HUES6 (cell line): ENCODE results near the gene C15orf39.
"Not testable (repeated sequence)": the region's sequence is repeated elsewhere in the genome, so short reads cannot be mapped to it uniquely, and the experiment has no call there.

ENCODE experiments used
- H3K27ac ChIP-seq: 2 replicates; pipeline ENCODE4 v1.7.0; 2013; ENCODE audit warnings: low read depth, mild to moderate bottlenecking, low read length, inconsistent platforms
- H3K27me3 ChIP-seq: 2 replicates; pipeline ENCODE4 v1.6.1; 2013; ENCODE audit warnings: low read length; ENCODE audit not compliant: control insufficient read depth, insufficient read depth
- H3K36me3 ChIP-seq: 2 replicates; pipeline ENCODE4 v1.6.1; 2013; ENCODE audit warnings: low read length; ENCODE audit not compliant: control insufficient read depth, insufficient read depth
- H3K4me1 ChIP-seq: 2 replicates; pipeline ENCODE4 v1.6.1; 2013; ENCODE audit warnings: low read length; ENCODE audit not compliant: control insufficient read depth, insufficient read depth
- H3K4me3 ChIP-seq: 2 replicates; pipeline ENCODE4 v1.5.1; 2013; ENCODE audit warnings: low read depth, low read length
- H3K9ac ChIP-seq: one replicate; pipeline ENCODE4 v1.6.1; 2013; ENCODE audit warnings: mild to moderate bottlenecking, low read length
- H3K9me3 ChIP-seq: 2 replicates; pipeline ENCODE4 v1.6.1; 2013; ENCODE audit warnings: low read depth, low read length; ENCODE audit not compliant: control insufficient read depth, insufficient read depth

Gene C15orf39

GRCh38 chr15:75227112-75227511 lies 25.4 kb downstream of the C15orf39 start:
- not testable (repeated sequence) for H3K27me3 ChIP-seq, H3K27ac ChIP-seq, H3K36me3 ChIP-seq, H3K9ac ChIP-seq, H3K4me3 ChIP-seq, H3K9me3 ChIP-seq
- H3K4me1 ChIP-seq: peaks cover 14% of the 10 kb centered on the region

GRCh38 chr15:75227663-75228280 lies 26.1 kb downstream of the C15orf39 start:
- Histone ChIP-seq H3K4me1 (peaks cover 14% of the 10 kb centered on the region), H3K36me3 (no peaks in the 10 kb centered on the region), H3K4me3 (no peak overlapping the region), H3K27ac (no peak overlapping the region), H3K9ac (no peak overlapping the region), H3K27me3 (peaks cover 3% of the 10 kb centered on the region; the same call in 1 of the 2 replicates), H3K9me3 (no peaks in the 10 kb centered on the region)

GRCh38 chr15:75228787-75229186 lies 27.1 kb downstream of the C15orf39 start:
- Histone ChIP-seq H3K27ac (no peak overlapping the region), H3K4me1 (peaks cover 14% of the 10 kb centered on the region), H3K9me3 (no peaks in the 10 kb centered on the region), H3K36me3 (no peaks in the 10 kb centered on the region), H3K27me3 (peaks cover 3% of the 10 kb centered on the region; the same call in 1 of the 2 replicates), H3K4me3 (no peak overlapping the region), H3K9ac (no peak overlapping the region)

- peaks cover 3% of the 10 kb centered on the region; the same call in 1 of the 2 replicates for H3K27me3 ChIP-seq
- H3K36me3 ChIP-seq: no peaks in the 10 kb centered on the region
- no peak overlapping the region for H3K9ac ChIP-seq
Observed at GRCh38 chr15:75229191-75230015, 27.7 kb downstream of the C15orf39 start.

GRCh38 chr15:75230016-75230343 lies 28.3 kb downstream of the C15orf39 start:
- H3K4me3 ChIP-seq: no peak overlapping the region
- no peaks in the 10 kb centered on the region; the same call in 1 of the 2 replicates for H3K27me3 ChIP-seq
- H3K27ac ChIP-seq: no peak overlapping the region
- no peaks in the 10 kb centered on the region for H3K9me3 ChIP-seq
- H3K9ac ChIP-seq: no peak overlapping the region
- H3K36me3 ChIP-seq: no peaks in the 10 kb centered on the region
- peaks cover 14% of the 10 kb centered on the region for H3K4me1 ChIP-seq

More at GRCh38 chr15:75229191-75230015, 27.7 kb downstream of the C15orf39 start:
- Histone ChIP-seq H3K4me3 (no peak overlapping the region), H3K9me3 (no peaks in the 10 kb centered on the region), H3K27ac (no peak overlapping the region), H3K4me1 (peaks cover 14% of the 10 kb centered on the region)

GRCh38 chr15:75230551-75231371 lies 29.1 kb downstream of the C15orf39 start:
- H3K9ac ChIP-seq: no peak overlapping the region
- no peaks in the 10 kb centered on the region for H3K36me3 ChIP-seq
- H3K27me3 ChIP-seq: no peaks in the 10 kb centered on the region; the same call in 1 of the 2 replicates
- H3K4me1 ChIP-seq: peaks cover 14% of the 10 kb centered on the region
- no peak overlapping the region for H3K27ac ChIP-seq
- no peaks in the 10 kb centered on the region for H3K9me3 ChIP-seq
- H3K4me3 ChIP-seq: no peak overlapping the region

GRCh38 chr15:75231836-75232235 lies 30.2 kb downstream of the C15orf39 start:
- Histone ChIP-seq H3K27ac (no peak overlapping the region), H3K27me3 (no peaks in the 10 kb centered on the region; the same call in 1 of the 2 replicates), H3K4me1 (peaks cover 14% of the 10 kb centered on the region), H3K9ac (no peak overlapping the region), H3K4me3 (no peak overlapping the region), H3K36me3 (no peaks in the 10 kb centered on the region), H3K9me3 (no peaks in the 10 kb centered on the region)

- Histone ChIP-seq H3K9ac (no peak overlapping the region), H3K27me3 (no peaks in the 10 kb centered on the region)
Observed at GRCh38 chr15:75232252-75232813, 30.7 kb downstream of the C15orf39 start.

GRCh38 chr15:75232826-75233503 lies 31.3 kb downstream of the C15orf39 start:
- no peaks in the 10 kb centered on the region for H3K36me3 ChIP-seq
- H3K9me3 ChIP-seq: no peaks in the 10 kb centered on the region
- H3K9ac ChIP-seq: no peak overlapping the region
- peaks cover 18% of the 10 kb centered on the region for H3K4me1 ChIP-seq
- no peak overlapping the region for H3K4me3 ChIP-seq
- no peaks in the 10 kb centered on the region for H3K27me3 ChIP-seq
- H3K27ac ChIP-seq: no peak overlapping the region

More at GRCh38 chr15:75232252-75232813, 30.7 kb downstream of the C15orf39 start:
- H3K27ac ChIP-seq: no peak overlapping the region
- H3K4me3 ChIP-seq: no peak overlapping the region
- H3K9me3 ChIP-seq: no peaks in the 10 kb centered on the region
- peaks cover 14% of the 10 kb centered on the region for H3K4me1 ChIP-seq
- H3K36me3 ChIP-seq: no peaks in the 10 kb centered on the region

- H3K27ac ChIP-seq: no peak overlapping the region
- H3K27me3 ChIP-seq: no peaks in the 10 kb centered on the region
- no peak overlapping the region for H3K4me3 ChIP-seq
- no peak overlapping the region for H3K9ac ChIP-seq
- no peaks in the 10 kb centered on the region for H3K9me3 ChIP-seq
- H3K4me1 ChIP-seq: peaks cover 19% of the 10 kb centered on the region
- H3K36me3 ChIP-seq: no peaks in the 10 kb centered on the region
Observed at GRCh38 chr15:75233504-75234190, 32.0 kb downstream of the C15orf39 start.
